NCI-H1092 (cell line): ENCODE data around the gene OR5C1.
"Not testable (repeated sequence)": the region's sequence is repeated elsewhere in the genome, so short reads cannot be mapped to it uniquely, and the experiment has no call there.

Source experiments
- DNase-seq: peaks from one replicate; lab custom pipeline; 2025; lab: John Stamatoyannopoulos, UW

The OR5C1 gene

GRCh38 chr9:122788831-122789230, at the start of gene OR5C1:
Gene OR5C1, plus strand, starts transcription at chr9:122788933. Its CDS starts 0 bp downstream, at chr9:122788933.
- DNase-seq, result no peak

GRCh38 chr9:122742003-122742402, 46.7 kb upstream of the OR5C1 start, which contains the start of gene OR1L6:
Gene OR1L6, plus strand, starts transcription at chr9:122742303. Its CDS starts 7,545 bp downstream, at chr9:122749848.
- no peak for DNase-seq

GRCh38 chr9:122754825-122755224, 33.9 kb upstream of the OR5C1 start:
- DNase-seq, result no peak

- DNase-seq, result no peak
Observed at GRCh38 chr9:122767817-122768216, 20.9 kb upstream of the OR5C1 start.

- no peak for DNase-seq
Observed at GRCh38 chr9:122777052-122777451, 11.7 kb upstream of the OR5C1 start.

GRCh38 chr9:122777935-122778627, 10.7 kb upstream of the OR5C1 start:
- DNase-seq, result no peak

- no peak for DNase-seq
Observed at GRCh38 chr9:122779181-122779580, 9.6 kb upstream of the OR5C1 start.

GRCh38 chr9:122780026-122780425, 8.7 kb upstream of the OR5C1 start:
- no peak for DNase-seq

GRCh38 chr9:122781671-122782070, 7.1 kb upstream of the OR5C1 start:
- DNase-seq, result no peak

GRCh38 chr9:122785269-122785668, 3.5 kb upstream of the OR5C1 start:
- DNase-seq, result no peak

- no peak for DNase-seq
Observed at GRCh38 chr9:122786338-122786737, 2.4 kb upstream of the OR5C1 start.

GRCh38 chr9:122789256-122790046, 718 bp downstream of the OR5C1 start:
- DNase-seq, result no peak

GRCh38 chr9:122791872-122792669, 3.3 kb downstream of the OR5C1 start:
- no peak for DNase-seq

GRCh38 chr9:122797316-122798063, 8.8 kb downstream of the OR5C1 start:
- DNase-seq, result no peak

- DNase-seq, result no peak
Observed at GRCh38 chr9:122800066-122801060, 11.6 kb downstream of the OR5C1 start, which contains the start of gene OR1K1. Gene OR1K1, plus strand, starts transcription at chr9:122800123. Its CDS starts 0 bp downstream, at chr9:122800123.

GRCh38 chr9:122806661-122807060, 17.9 kb downstream of the OR5C1 start:
- no peak for DNase-seq

GRCh38 chr9:122807271-122807900, 18.7 kb downstream of the OR5C1 start:
- no peak for DNase-seq

- DNase-seq, result no peak
Observed at GRCh38 chr9:122808141-122808540, 19.4 kb downstream of the OR5C1 start.

GRCh38 chr9:122809261-122809660, 20.5 kb downstream of the OR5C1 start:
- DNase-seq, result not testable (repeated sequence)
